Measurements from ENCODE around the gene TRNAU1AP. TPM values are rescaled to one million over a fixed set of nuclear protein-coding genes. Genes with fewer than 3 reads are reported as not detected.

The TRNAU1AP gene
- total and polyA plus RNA-seq, 2 experiments from 2014 or later = 17.4 to 19.1 TPM

GRCh38 chr1:28508435-28508754 lies 44.5 kb upstream of the TRNAU1AP start:
- H3K27ac ChIP-seq = peak overlapping the region; percentile 81
- peaks cover 51% of the 10 kb centered on the region for H3K79me2 ChIP-seq
- peak overlapping the region; percentile 95 for H3K4me3 ChIP-seq

GRCh38 chr1:28509705-28510272 lies 43.1 kb upstream of the TRNAU1AP start:
- H3K27ac ChIP-seq = peak overlapping the region; percentile 79

More at GRCh38 chr1:28508435-28508754, 44.5 kb upstream of the TRNAU1AP start:
- peak overlapping the region; percentile 93 for H3K4me2 ChIP-seq
- DNase-seq (ENCODE audit: low spot score) = no peak
- peaks cover 17% of the 10 kb centered on the region for H3K4me1 ChIP-seq (ENCODE audit: insufficient read depth)
- no peak overlapping the region for H2AFZ ChIP-seq
- H3K27me3 ChIP-seq = no peaks in the 10 kb centered on the region
- peaks cover 56% of the 10 kb centered on the region for H4K20me1 ChIP-seq (ENCODE audit: insufficient read depth, poor library complexity, severe bottlenecking)
- 38% methylated on average over 5 of the region's 5 CpGs for WGBS (ENCODE audit: low lambda C conversion rate, missing lambda C conversion rate)
- H3K36me3 ChIP-seq (replicated peaks; ENCODE audit: insufficient read depth, low read depth) = peaks cover 9% of the 10 kb centered on the region
- no peak for TF ChIP-seq EZH2phosphoT487 (IDR thresholded peaks at IDR 0.05; ENCODE audit: low read depth, severe bottlenecking, unreplicated experiment)
- TF ChIP-seq CTCF (IDR thresholded peaks at IDR 0.05; ENCODE audit: poor library complexity) = no peak
- no peak for TF ChIP-seq EZH2 (IDR thresholded peaks at IDR 0.05; ENCODE audit: borderline replicate concordance)
- no peaks in the 10 kb centered on the region for H3K9me2 ChIP-seq (replicated peaks; ENCODE audit: insufficient read depth)
- no peaks in the 10 kb centered on the region for H3K9me3 ChIP-seq (ENCODE audit: low read depth)

GRCh38 chr1:28510273-28510969 lies 42.5 kb upstream of the TRNAU1AP start:
- Histone ChIP-seq H3K4me3 (no peak overlapping the region), H3K4me1 (ENCODE audit: insufficient read depth) (peaks cover 17% of the 10 kb centered on the region)

More at GRCh38 chr1:28509705-28510272, 43.1 kb upstream of the TRNAU1AP start:
- Histone ChIP-seq H3K27me3 (no peaks in the 10 kb centered on the region), H3K36me3 (replicated peaks; ENCODE audit: insufficient read depth, low read depth) (peaks cover 9% of the 10 kb centered on the region), H4K20me1 (ENCODE audit: insufficient read depth, poor library complexity, severe bottlenecking) (peaks cover 61% of the 10 kb centered on the region), H3K79me2 (peaks cover 51% of the 10 kb centered on the region), H3K4me2 (peak overlapping the region; percentile 93), H3K4me3 (no peak overlapping the region), H2AFZ (no peak overlapping the region), H3K9me2 (replicated peaks; ENCODE audit: insufficient read depth) (no peaks in the 10 kb centered on the region), H3K4me1 (ENCODE audit: insufficient read depth) (peaks cover 17% of the 10 kb centered on the region), H3K9me3 (ENCODE audit: low read depth) (no peaks in the 10 kb centered on the region)
- TF ChIP-seq EZH2 (IDR thresholded peaks at IDR 0.05; ENCODE audit: borderline replicate concordance) (no peak), CTCF (IDR thresholded peaks at IDR 0.05; ENCODE audit: poor library complexity) (no peak), EZH2phosphoT487 (IDR thresholded peaks at IDR 0.05; ENCODE audit: low read depth, severe bottlenecking, unreplicated experiment) (no peak)
- no peak for DNase-seq (ENCODE audit: low spot score)
- 82% methylated on average over 8 of the region's 8 CpGs for WGBS (ENCODE audit: low lambda C conversion rate, missing lambda C conversion rate)

More at GRCh38 chr1:28510273-28510969, 42.5 kb upstream of the TRNAU1AP start:
- DNase-seq (ENCODE audit: low spot score) = no peak
- TF ChIP-seq CTCF (IDR thresholded peaks at IDR 0.05; ENCODE audit: poor library complexity) (no peak), EZH2phosphoT487 (IDR thresholded peaks at IDR 0.05; ENCODE audit: low read depth, severe bottlenecking, unreplicated experiment) (no peak), EZH2 (IDR thresholded peaks at IDR 0.05; ENCODE audit: borderline replicate concordance) (no peak)
- H4K20me1 ChIP-seq (ENCODE audit: insufficient read depth, poor library complexity, severe bottlenecking) = peaks cover 61% of the 10 kb centered on the region
- no peak overlapping the region for H2AFZ ChIP-seq
- no peaks in the 10 kb centered on the region for H3K9me3 ChIP-seq (ENCODE audit: low read depth)
- peak overlapping the region; percentile 93 for H3K4me2 ChIP-seq
- peak overlapping the region; percentile 79 for H3K27ac ChIP-seq
- H3K9me2 ChIP-seq (replicated peaks; ENCODE audit: insufficient read depth) = no peaks in the 10 kb centered on the region
- H3K79me2 ChIP-seq = peaks cover 51% of the 10 kb centered on the region
- peaks cover 9% of the 10 kb centered on the region for H3K36me3 ChIP-seq (replicated peaks; ENCODE audit: insufficient read depth, low read depth)
- 84% methylated on average over 8 of the region's 8 CpGs for WGBS (ENCODE audit: low lambda C conversion rate, missing lambda C conversion rate)
- H3K27me3 ChIP-seq = no peaks in the 10 kb centered on the region

Data from hepatocyte (in vitro differentiated cells).